IMR-90 (cell line): ENCODE results near the gene PPP1R13L. TPM values are rescaled to one million over a fixed set of nuclear protein-coding genes. Genes with fewer than 3 reads are reported as not detected.

Experiments
- ATAC-seq: fragments of 200-7000 bp; cut with Tn5 transposase; 2 replicates; pipeline ENCODE4 v1.9.1; 2020; ENCODE audit warnings: low read depth, mild to moderate bottlenecking, moderate library complexity
- BruUV-seq: library from RNA; stranded (reverse); fragments of 400-500 nt; replicated peaks from 2 replicates; lab custom pipeline; 2021; lab: Mats Ljungman, UMichigan
- CTCF ChIA-PET: fragments of 300-600 bp; formaldehyde crosslinking; extraction: SDS; loops from one replicate; lab custom pipeline; 2021; ENCODE audit warnings: antibody characterized with exemption; lab: Yijun Ruan, JAX
- POLR2A ChIA-PET: fragments of 300-600 bp; sonication (Branson Sonifier 250); formaldehyde crosslinking; loops from one replicate; lab custom pipeline; 2022; ENCODE audit warnings: antibody characterized with exemption; ENCODE audit not compliant: unreplicated experiment; lab: Charles Lee
- DNase-seq: peaks from one replicate; pipeline ENCODE4 v3.0.0; 2013
- H2AFZ ChIP-seq: replicated peaks from 2 replicates; pipeline ENCODE3; 2013; ENCODE audit warnings: low read length, mild to moderate bottlenecking; ENCODE audit not compliant: poor library complexity
- H2AK5ac ChIP-seq: 2 replicates; pipeline ENCODE4 v1.6.1; 2013; ENCODE audit warnings: low read depth, low read length, inconsistent platforms
- H2AK9ac ChIP-seq: replicated peaks from 2 replicates; pipeline ENCODE3; 2013; ENCODE audit warnings: mild to moderate bottlenecking, low read depth, low read length, moderate library complexity; ENCODE audit not compliant: poor library complexity
- H2BK120ac ChIP-seq: 2 replicates; pipeline ENCODE4 v1.6.1; 2013; ENCODE audit warnings: low read depth, low read length, inconsistent platforms
- H2BK15ac ChIP-seq: 3 replicates; pipeline ENCODE4 v1.6.1; 2013; ENCODE audit warnings: low read depth, low read length, inconsistent platforms
- H2BK20ac ChIP-seq: 2 replicates; pipeline ENCODE4 v1.6.1; 2013; ENCODE audit warnings: low read depth, mild to moderate bottlenecking, inconsistent platforms, low read length, moderate library complexity
- H2BK5ac ChIP-seq: 2 replicates; pipeline ENCODE4 v1.6.1; 2013; ENCODE audit warnings: mild to moderate bottlenecking, low read depth, low read length, inconsistent platforms; ENCODE audit not compliant: poor library complexity, severe bottlenecking
- H3K14ac ChIP-seq: replicated peaks from 2 replicates; pipeline ENCODE4 v1.6.1; 2013; ENCODE audit warnings: low read depth, low read length, inconsistent platforms
- H3K18ac ChIP-seq: 2 replicates; pipeline ENCODE4 v1.6.1; 2013; ENCODE audit warnings: low read depth, low read length, control low read depth
- H3K23ac ChIP-seq: 2 replicates; pipeline ENCODE4 v1.6.1; 2013; ENCODE audit warnings: low read depth, low read length, inconsistent platforms
- H3K27ac ChIP-seq: 2 replicates; pipeline ENCODE4 v1.5.1; 2013; ENCODE audit warnings: mild to moderate bottlenecking, control low read depth, low read length; ENCODE audit not compliant: insufficient read depth
- H3K27me3 ChIP-seq: 2 replicates; pipeline ENCODE4 v1.6.1; 2013; ENCODE audit warnings: low read length; ENCODE audit not compliant: control insufficient read depth, insufficient read depth
- H3K36me3 ChIP-seq: 2 replicates; pipeline ENCODE4 v1.6.1; 2013; ENCODE audit warnings: low read length, mixed read lengths; ENCODE audit not compliant: control insufficient read depth, insufficient read depth
- H3K4ac ChIP-seq: 2 replicates; pipeline ENCODE4 v1.6.1; 2013; ENCODE audit warnings: low read depth, low read length, inconsistent platforms
- H3K4me1 ChIP-seq: 2 replicates; pipeline ENCODE4 v1.6.1; 2013; ENCODE audit warnings: low read length, mixed read lengths; ENCODE audit not compliant: control insufficient read depth, insufficient read depth
- H3K4me2 ChIP-seq: 2 replicates; pipeline ENCODE4 v1.6.1; 2013; ENCODE audit warnings: low read depth, mild to moderate bottlenecking, control low read depth, low read length, moderate library complexity
- H3K4me3 ChIP-seq: 2 replicates; pipeline ENCODE4 v1.5.1; 2013; ENCODE audit warnings: low read depth, mild to moderate bottlenecking, control low read depth, low read length, moderate library complexity; ENCODE audit not compliant: insufficient read depth
- H3K56ac ChIP-seq: 2 replicates; pipeline ENCODE4 v1.6.1; 2013; ENCODE audit warnings: low read length, inconsistent platforms; ENCODE audit not compliant: insufficient read depth; ENCODE audit errors: extremely low read depth
- H3K79me1 ChIP-seq, 2 experiments: 2 replicates each; pipeline ENCODE4 v1.6.1; 2013; ENCODE audit warnings: low read length in 2 of 2, inconsistent platforms in 1 of 2, low read depth in 1 of 2
- H3K9ac ChIP-seq: 2 replicates; pipeline ENCODE4 v1.6.1; 2013; ENCODE audit warnings: low read depth, low read length, control low read depth
- H3K9me1 ChIP-seq: 2 replicates; pipeline ENCODE4 v1.6.1; 2013; ENCODE audit warnings: low read length, inconsistent platforms; ENCODE audit not compliant: insufficient read depth
- H3K9me3 ChIP-seq: 2 replicates; pipeline ENCODE4 v1.6.1; 2013; ENCODE audit warnings: low read length; ENCODE audit not compliant: control insufficient read depth, insufficient read depth
- H4K20me1 ChIP-seq: 2 replicates; pipeline ENCODE4 v1.6.1; 2013; ENCODE audit warnings: low read length, inconsistent platforms; ENCODE audit not compliant: insufficient read depth
- H4K5ac ChIP-seq: 2 replicates; pipeline ENCODE4 v1.6.1; 2013; ENCODE audit warnings: mild to moderate bottlenecking, low read depth, low read length, control low read depth
- H4K8ac ChIP-seq, 2 experiments: 2 replicates each; pipeline ENCODE4 v1.6.1; 2013; ENCODE audit warnings: low read depth in 2 of 2, low read length in 2 of 2, control low read depth in 1 of 2, inconsistent platforms in 1 of 2
- H4K91ac ChIP-seq: 2 replicates; pipeline ENCODE4 v1.6.1; 2013; ENCODE audit warnings: low read depth, low read length, inconsistent platforms; ENCODE audit not compliant: insufficient read depth
- FOS ChIP-seq: fragments of 150-350 bp; IDR thresholded peaks from 2 replicates; pipeline ENCODE4 v1.6.1; 2016; ENCODE audit warnings: low read depth, low read length
- MXI1 ChIP-seq: IDR thresholded peaks from 2 replicates; pipeline ENCODE4 v1.6.1; 2012; ENCODE audit warnings: low read depth, mild to moderate bottlenecking, low read length, moderate library complexity, borderline replicate concordance
- RCOR1 ChIP-seq: IDR thresholded peaks from 2 replicates; pipeline ENCODE4 v1.6.1; 2012; ENCODE audit warnings: mild to moderate bottlenecking, low read length, improper control_type of control experiment; ENCODE audit not compliant: insufficient replicate concordance
- WGBS, 2 experiments: methylation state at CpG; one replicate each; pipeline versions ENCODE4 v1.1.5 to v1.1.7; 2013; ENCODE audit warnings: missing lambda C conversion rate in 2 of 2; ENCODE audit not compliant: insufficient read length in 1 of 2; ENCODE audit errors: extremely low coverage in 2 of 2; 5-methylcytosine and 5-hydroxymethylcytosine counted together
- dilution Hi-C: fragments of 300-500 bp; cut with HindIII; formaldehyde crosslinking; loops from one replicate; pipeline ENCODE4 v1.14.3; 2018; ENCODE audit warnings: low sequenced_read_pairs; ENCODE audit not compliant: unreplicated experiment
- in situ Hi-C: fragments of 300-500 bp; cut with MboI; formaldehyde crosslinking; loops from 3 replicates; pipeline ENCODE4 v1.14.3; 2019; ENCODE audit warnings: low sequenced_read_pairs, inconsistent platforms, mixed read lengths
- intact Hi-C: fragments of 100-400 bp; cut with micrococcal nuclease; formaldehyde crosslinking; loops from 2 replicates; pipeline ENCODE4 v1.10.0; 2022
- polyA plus RNA-seq, 3 experiments: library from polyadenylated mRNA; depleted of rRNA; stranded (reverse); fragments of >200 nt; gene quantifications; 2 replicates each; pipeline ENCODE4 v1.2.3, GENCODE V29; 2012; ENCODE audit warnings: low replicate concordance in 1 of 3
- total RNA-seq: library from RNA; depleted of rRNA; stranded (reverse); fragments of >200 nt; gene quantifications from 2 replicates; pipeline ENCODE4 v1.2.3, GENCODE V29; 2012
- TF ChIP-seq, protein P1 (sequence below): fragments of 150-350 bp; IDR thresholded peaks from 2 replicates; pipeline ENCODE4 v1.6.1; 2017; ENCODE audit warnings: mild to moderate bottlenecking, antibody characterized with exemption, low read length, low read depth

PPP1R13L gene
- total and polyA plus RNA-seq, 2 of the 4 experiments (the other 2 are of a cell fraction) = 3.0 to 13.3 TPM

- 93% methylated on average over 11 of the region's 17 CpGs; no CpG with 5 or more reads in 1 of the 2 experiments for WGBS, 2 experiments
- no peak overlapping the region for H2AK9ac ChIP-seq
- peaks cover 2% of the 10 kb centered on the region; the same call in 1 of the 2 replicates for H3K27me3 ChIP-seq
- intact Hi-C loops (no loop called here), dilution Hi-C loops (no loop called here), in situ Hi-C loops (no loop called here)
- no peak for ATAC-seq
- H3K79me1 ChIP-seq = 0 out of 4 replicates have a peak, but pooled peaks cover 0 to 5% of the 10 kb centered on the region in 2 experiments
- H3K4me1 ChIP-seq = no peaks in the 10 kb centered on the region
- H2BK15ac ChIP-seq = no peak overlapping the region
- H3K4me2 ChIP-seq = no peak overlapping the region
- no peak overlapping the region for H3K27ac ChIP-seq
- H2BK120ac ChIP-seq = no peak overlapping the region
- H4K8ac ChIP-seq = no peak overlapping the region
- H3K14ac ChIP-seq = no peak overlapping the region
- H3K4ac ChIP-seq = no peak overlapping the region
- POLR2A ChIA-PET = no interaction called here
- H2AFZ ChIP-seq = no peak overlapping the region
- H3K9me1 ChIP-seq = peaks cover 2% of the 10 kb centered on the region; the same call in 1 of the 2 replicates
- H2BK5ac ChIP-seq = no peak overlapping the region
- H4K91ac ChIP-seq = no peak overlapping the region
- no peak overlapping the region for H2BK20ac ChIP-seq
- H3K56ac ChIP-seq = no peak overlapping the region
- TF ChIP-seq, protein P1, sequence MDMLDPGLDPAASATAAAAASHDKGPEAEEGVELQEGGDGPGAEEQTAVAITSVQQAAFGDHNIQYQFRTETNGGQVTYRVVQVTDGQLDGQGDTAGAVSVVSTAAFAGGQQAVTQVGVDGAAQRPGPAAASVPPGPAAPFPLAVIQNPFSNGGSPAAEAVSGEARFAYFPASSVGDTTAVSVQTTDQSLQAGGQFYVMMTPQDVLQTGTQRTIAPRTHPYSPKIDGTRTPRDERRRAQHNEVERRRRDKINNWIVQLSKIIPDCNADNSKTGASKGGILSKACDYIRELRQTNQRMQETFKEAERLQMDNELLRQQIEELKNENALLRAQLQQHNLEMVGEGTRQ = no peak
- TF ChIP-seq MXI1 = no peak
- TF ChIP-seq RCOR1 = no peak
- no peak for TF ChIP-seq FOS
- H4K5ac ChIP-seq = no peak overlapping the region
- DNase-seq = no peak
- no peaks in the 10 kb centered on the region for H3K9me3 ChIP-seq
- H3K4me3 ChIP-seq = no peak overlapping the region
- H3K23ac ChIP-seq = no peak overlapping the region
- peaks cover 15% of the 10 kb centered on the region for H4K20me1 ChIP-seq
- H3K9ac ChIP-seq = no peak overlapping the region
- BruUV-seq = no TSS peak
- no peak overlapping the region for H2AK5ac ChIP-seq
- H3K36me3 ChIP-seq = peaks cover 34% of the 10 kb centered on the region
- no peak overlapping the region for H3K18ac ChIP-seq
- CTCF ChIA-PET = no interaction called here
Measured at GRCh38 chr19:45349430-45349941, 55.4 kb downstream of the PPP1R13L start.
